HG03442 (cell line): ENCODE measurements around the gene TBCK.
"Not testable (repeated sequence)": the region's sequence is repeated elsewhere in the genome, so short reads cannot be mapped to it uniquely, and the experiment has no call there.

Experiments
- ATAC-seq: cut with Tn5 transposase; IDR thresholded peaks from one replicate; pipeline ENCODE4 v1.9.1; 2021; ENCODE audit warnings: mild to moderate bottlenecking, moderate library complexity; ENCODE audit not compliant: unreplicated experiment

Gene TBCK

GRCh38 chr4:106321814-106322213 lies 5.8 kb upstream of the TBCK start:
- not testable (repeated sequence) for ATAC-seq

- ATAC-seq, result not testable (repeated sequence)
Measured at GRCh38 chr4:106321168-106321567, 5.2 kb upstream of the TBCK start.

GRCh38 chr4:106320235-106320634 lies 4.2 kb upstream of the TBCK start:
- ATAC-seq, result no peak

- no peak for ATAC-seq
Measured at GRCh38 chr4:106318511-106318910, 2.5 kb upstream of the TBCK start.

GRCh38 chr4:106317815-106318214 lies 1.8 kb upstream of the TBCK start:
- ATAC-seq, result no peak

GRCh38 chr4:106316773-106317409 lies 882 bp upstream of the TBCK start:
- ATAC-seq, result peak; percentile 4

GRCh38 chr4:106315476-106315967 lies 487 bp downstream of the TBCK start:
- peak; percentile 17 for ATAC-seq

GRCh38 chr4:106314960-106315359 lies 1.0 kb downstream of the TBCK start:
- no peak for ATAC-seq

GRCh38 chr4:106312997-106313522 lies 2.9 kb downstream of the TBCK start:
- no peak for ATAC-seq

- no peak for ATAC-seq
Measured at GRCh38 chr4:106312377-106312776, 3.6 kb downstream of the TBCK start.

GRCh38 chr4:106306561-106306960 lies 9.4 kb downstream of the TBCK start:
- ATAC-seq, result no peak

GRCh38 chr4:106305435-106306055 lies 10.5 kb downstream of the TBCK start:
- no peak for ATAC-seq

- no peak for ATAC-seq
Measured at GRCh38 chr4:106304632-106305031, 11.4 kb downstream of the TBCK start.

- ATAC-seq, result no peak
Measured at GRCh38 chr4:106303548-106304281, 12.3 kb downstream of the TBCK start.

- ATAC-seq, result no peak
Measured at GRCh38 chr4:106302062-106302438, 14.0 kb downstream of the TBCK start.

- ATAC-seq, result no peak
Measured at GRCh38 chr4:106301393-106302061, 14.5 kb downstream of the TBCK start.

GRCh38 chr4:106299977-106300376 lies 16.0 kb downstream of the TBCK start:
- ATAC-seq, result no peak

GRCh38 chr4:106297245-106298035 lies 18.6 kb downstream of the TBCK start:
- no peak for ATAC-seq

GRCh38 chr4:106294062-106294461 lies 21.9 kb downstream of the TBCK start:
- ATAC-seq, result no peak

GRCh38 chr4:106291678-106292077 lies 24.3 kb downstream of the TBCK start:
- no peak for ATAC-seq
